ENCODE measurements around the gene PCCA. TPM values are rescaled to one million over a fixed set of nuclear protein-coding genes. Genes with fewer than 3 reads are reported as not detected.
"Not testable (repeated sequence)": the region's sequence is repeated elsewhere in the genome, so short reads cannot be mapped to it uniquely, and the experiment has no call there.

Gene PCCA
- total RNA-seq, 3 donors from 2014 or later: 55.7 to 98.6 (median 70.5) TPM

DNA sequence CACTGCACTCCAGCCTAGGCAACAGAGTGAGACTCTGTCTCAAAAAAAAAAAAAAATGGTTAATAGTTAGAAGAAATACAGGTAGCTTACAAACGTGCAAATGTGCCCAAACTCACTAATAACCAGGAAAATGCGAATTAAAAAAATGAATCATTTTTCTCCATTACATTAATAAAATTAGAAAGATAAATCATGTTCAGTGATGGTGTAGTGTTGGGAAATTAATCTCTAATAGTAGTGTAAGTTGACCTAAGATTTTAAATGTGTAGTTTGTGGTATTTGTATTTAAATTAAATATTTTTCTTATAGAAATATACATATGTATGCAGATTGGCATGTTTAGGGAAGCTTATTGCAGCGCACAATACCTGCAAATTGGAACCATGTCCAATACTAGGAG lies 57.6 kb downstream of the PCCA start:
- H3K4me3 ChIP-seq: no peak overlapping the region
- intact Hi-C loops (cut with DNase I, micrococcal nuclease): no loop called here

DNA sequence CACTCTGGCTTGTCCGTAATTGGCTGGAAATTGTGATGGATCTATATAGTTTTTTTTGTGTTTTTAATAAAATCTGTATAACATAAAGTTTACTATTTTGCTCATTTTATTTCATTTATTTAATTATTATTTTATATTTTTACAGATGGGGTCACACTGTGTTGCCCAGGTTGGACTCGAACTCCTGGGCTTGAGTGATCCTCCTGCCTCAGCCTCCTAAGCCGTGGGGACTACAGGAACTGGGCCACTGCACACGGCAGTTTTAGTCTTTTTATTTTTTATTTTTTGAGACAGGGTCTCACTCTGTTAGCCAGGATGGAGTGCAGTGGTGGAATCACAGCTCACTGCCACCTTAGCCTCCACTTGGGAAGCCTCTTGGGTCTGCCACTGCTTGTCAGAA lies 58.9 kb downstream of the PCCA start:
- peaks cover 5% of the 10 kb centered on the region for H3K9me3 ChIP-seq
- DNase-seq: no peak

More for the DNA sequence above, 57.6 kb downstream of the PCCA start:
- TF ChIP-seq, protein P1, sequence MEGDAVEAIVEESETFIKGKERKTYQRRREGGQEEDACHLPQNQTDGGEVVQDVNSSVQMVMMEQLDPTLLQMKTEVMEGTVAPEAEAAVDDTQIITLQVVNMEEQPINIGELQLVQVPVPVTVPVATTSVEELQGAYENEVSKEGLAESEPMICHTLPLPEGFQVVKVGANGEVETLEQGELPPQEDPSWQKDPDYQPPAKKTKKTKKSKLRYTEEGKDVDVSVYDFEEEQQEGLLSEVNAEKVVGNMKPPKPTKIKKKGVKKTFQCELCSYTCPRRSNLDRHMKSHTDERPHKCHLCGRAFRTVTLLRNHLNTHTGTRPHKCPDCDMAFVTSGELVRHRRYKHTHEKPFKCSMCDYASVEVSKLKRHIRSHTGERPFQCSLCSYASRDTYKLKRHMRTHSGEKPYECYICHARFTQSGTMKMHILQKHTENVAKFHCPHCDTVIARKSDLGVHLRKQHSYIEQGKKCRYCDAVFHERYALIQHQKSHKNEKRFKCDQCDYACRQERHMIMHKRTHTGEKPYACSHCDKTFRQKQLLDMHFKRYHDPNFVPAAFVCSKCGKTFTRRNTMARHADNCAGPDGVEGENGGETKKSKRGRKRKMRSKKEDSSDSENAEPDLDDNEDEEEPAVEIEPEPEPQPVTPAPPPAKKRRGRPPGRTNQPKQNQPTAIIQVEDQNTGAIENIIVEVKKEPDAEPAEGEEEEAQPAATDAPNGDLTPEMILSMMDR (IDR thresholded peaks at IDR 0.05): no peak
- DNase-seq (no peak), ATAC-seq (no peak)
- H3K4me1 ChIP-seq (ENCODE audit: low read depth): peaks cover 11% of the 10 kb centered on the region
- H3K36me3 ChIP-seq (ENCODE audit: low read depth): no peaks in the 10 kb centered on the region
- peaks cover 5% of the 10 kb centered on the region for H3K9me3 ChIP-seq

DNA sequence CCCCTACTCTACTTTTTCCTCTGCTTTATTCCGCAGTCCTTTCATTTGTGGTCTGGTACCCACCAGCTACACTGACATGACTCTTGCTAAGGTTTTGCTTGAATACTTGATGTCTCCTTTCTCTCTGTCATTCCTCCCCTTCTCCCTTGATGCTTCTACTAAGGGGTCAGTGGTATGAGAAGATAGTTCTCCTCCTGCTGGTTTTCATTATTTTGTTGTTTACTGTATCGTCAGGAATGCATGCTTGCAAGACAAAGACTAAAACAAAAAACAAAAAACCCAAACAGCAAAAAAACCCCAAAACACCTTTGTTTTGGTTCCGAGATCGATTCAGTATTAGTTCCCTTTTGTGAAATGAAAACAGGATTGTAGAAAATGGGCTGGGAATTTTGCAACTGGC lies 59.5 kb downstream of the PCCA start:
- intact Hi-C loops (cut with DNase I, micrococcal nuclease): no loop called here
- DNase-seq (no peak), ATAC-seq (no peak)
- H3K36me3 ChIP-seq (ENCODE audit: low read depth): no peaks in the 10 kb centered on the region
- H3K4me1 ChIP-seq (ENCODE audit: low read depth): no peaks in the 10 kb centered on the region
- no peak overlapping the region for H3K4me3 ChIP-seq
- TF ChIP-seq, protein P1 (IDR thresholded peaks at IDR 0.05): no peak
- peaks cover 5% of the 10 kb centered on the region for H3K9me3 ChIP-seq

More for the DNA sequence above, 58.9 kb downstream of the PCCA start:
- Histone ChIP-seq H3K36me3 (ENCODE audit: low read depth) (no peaks in the 10 kb centered on the region), H3K4me3 (no peak overlapping the region), H3K4me1 (ENCODE audit: low read depth) (no peaks in the 10 kb centered on the region)
- intact Hi-C loops (cut with DNase I, micrococcal nuclease): no loop called here
- ATAC-seq: no peak
- TF ChIP-seq, protein P1 (IDR thresholded peaks at IDR 0.05): no peak

DNA sequence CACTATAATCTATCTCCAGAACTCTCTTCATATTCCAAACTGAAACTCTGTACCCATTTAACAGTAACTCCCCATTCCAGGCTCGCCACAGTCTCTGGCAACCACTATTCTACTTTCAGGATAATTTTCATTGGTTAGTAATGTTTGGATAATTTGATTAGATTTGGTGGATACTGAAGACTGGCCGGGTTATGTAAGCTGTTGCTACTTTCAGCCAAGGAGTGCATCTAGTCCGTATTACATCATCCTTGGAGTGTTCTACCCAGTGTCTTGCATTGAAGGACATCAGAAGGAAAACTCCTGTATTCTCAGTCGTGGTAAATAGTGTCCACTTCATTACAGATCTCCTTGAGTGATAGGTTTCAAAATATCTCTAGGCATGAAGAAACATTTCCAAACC lies 60.5 kb downstream of the PCCA start:
- DNase-seq: no peak
- H3K4me1 ChIP-seq (ENCODE audit: low read depth): no peaks in the 10 kb centered on the region
- no peaks in the 10 kb centered on the region for H3K36me3 ChIP-seq (ENCODE audit: low read depth)
- intact Hi-C loops (cut with DNase I, micrococcal nuclease): no loop called here
- peaks cover 5% of the 10 kb centered on the region for H3K9me3 ChIP-seq
- H3K4me3 ChIP-seq: no peak overlapping the region
- TF ChIP-seq, protein P1 (IDR thresholded peaks at IDR 0.05): no peak
- ATAC-seq: no peak

DNA sequence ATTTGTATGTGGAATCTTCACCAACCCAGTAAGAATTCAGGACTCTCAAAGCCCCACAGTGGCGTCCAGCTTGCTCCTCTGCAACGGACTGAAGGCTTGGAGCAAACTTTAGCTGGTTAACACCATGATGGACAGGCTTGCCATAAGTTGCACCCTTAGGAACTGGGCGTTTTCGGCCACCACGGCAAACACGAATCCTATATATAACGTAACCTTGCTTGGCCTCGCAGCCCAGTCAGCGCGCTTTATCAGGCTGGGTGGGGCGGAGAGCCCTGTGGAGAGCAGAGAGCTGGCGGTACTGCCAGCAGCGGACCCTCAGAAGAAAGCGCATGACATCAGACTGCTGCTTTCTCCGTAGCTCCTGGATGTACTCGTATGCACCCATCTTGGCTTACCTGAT lies 61.8 kb downstream of the PCCA start:
- ATAC-seq; intact Hi-C loops (cut with DNase I, micrococcal nuclease); H3K4me3 ChIP-seq; H3K36me3 ChIP-seq (ENCODE audit: low read depth); H3K4me1 ChIP-seq (ENCODE audit: low read depth); H3K9me3 ChIP-seq; DNase-seq: not testable (repeated sequence)

DNA sequence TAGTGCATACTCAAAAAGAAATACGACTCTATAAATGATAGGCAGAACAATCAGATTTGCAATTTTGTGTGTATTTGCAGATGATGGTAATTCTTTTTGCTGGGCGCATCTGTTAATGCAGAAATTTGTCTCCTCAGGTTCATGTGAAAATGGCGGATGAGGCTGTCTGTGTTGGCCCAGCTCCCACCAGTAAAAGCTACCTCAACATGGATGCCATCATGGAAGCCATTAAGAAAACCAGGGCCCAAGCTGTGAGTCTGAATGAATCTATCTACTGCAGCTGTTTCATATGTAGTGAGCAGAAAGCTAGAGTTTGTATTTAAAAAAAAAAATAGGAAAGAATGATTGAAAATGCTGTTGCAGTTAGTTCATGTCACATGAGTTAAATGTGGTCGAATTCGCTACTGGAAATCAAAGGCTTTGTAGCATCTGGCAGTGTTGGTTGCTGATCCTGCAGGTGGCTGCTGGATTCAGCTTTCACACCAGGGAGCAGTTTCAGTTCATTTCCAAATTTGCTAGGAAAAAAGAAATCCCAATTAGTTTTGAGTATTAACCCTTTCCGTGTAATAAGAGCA lies 66.0 kb downstream of the PCCA start:
- Histone ChIP-seq H3K36me3 (ENCODE audit: low read depth) (no peaks in the 10 kb centered on the region), H3K9me3 (no peaks in the 10 kb centered on the region), H3K4me1 (ENCODE audit: low read depth) (no peaks in the 10 kb centered on the region), H3K4me3 (no peak overlapping the region)
- ATAC-seq (no peak), DNase-seq (no peak)
- intact Hi-C loops (cut with DNase I, micrococcal nuclease): no loop called here
- TF ChIP-seq, protein P1 (IDR thresholded peaks at IDR 0.05): no peak

All from mucosa of descending colon (tissue), 3 donors.